GM19467 (cell line): ENCODE data around the gene HAUS3.
"Not testable (repeated sequence)": the region's sequence is repeated elsewhere in the genome, so short reads cannot be mapped to it uniquely, and the experiment has no call there.

Experiments used
- ATAC-seq: cut with Tn5 transposase; IDR thresholded peaks from one replicate; pipeline ENCODE4 v1.9.1; 2021; ENCODE audit warnings: mild to moderate bottlenecking, moderate library complexity; ENCODE audit not compliant: unreplicated experiment

Gene HAUS3

GRCh38 chr4:2276581-2277325 lies 34.8 kb upstream of the HAUS3 start:
- no peak for ATAC-seq

GRCh38 chr4:2275546-2276251 lies 33.8 kb upstream of the HAUS3 start:
- ATAC-seq, result no peak

- ATAC-seq, result not testable (repeated sequence)
Measured at GRCh38 chr4:2275044-2275397, 33.1 kb upstream of the HAUS3 start.

- no peak for ATAC-seq
Measured at GRCh38 chr4:2274320-2275043, 32.6 kb upstream of the HAUS3 start.

- no peak for ATAC-seq
Measured at GRCh38 chr4:2273657-2274319, 31.9 kb upstream of the HAUS3 start.

GRCh38 chr4:2273221-2273620 lies 31.3 kb upstream of the HAUS3 start:
- no peak for ATAC-seq

GRCh38 chr4:2272828-2273120 lies 30.9 kb upstream of the HAUS3 start:
- no peak for ATAC-seq

- ATAC-seq, result no peak
Measured at GRCh38 chr4:2272026-2272827, 30.3 kb upstream of the HAUS3 start.

GRCh38 chr4:2271279-2272025 lies 29.5 kb upstream of the HAUS3 start:
- ATAC-seq, result no peak

- ATAC-seq, result no peak
Measured at GRCh38 chr4:2270341-2271165, 28.6 kb upstream of the HAUS3 start.

GRCh38 chr4:2269618-2270163 lies 27.8 kb upstream of the HAUS3 start:
- ATAC-seq, result no peak

- no peak for ATAC-seq
Measured at GRCh38 chr4:2269206-2269531, 27.2 kb upstream of the HAUS3 start.

- no peak for ATAC-seq
Measured at GRCh38 chr4:2268357-2269205, 26.7 kb upstream of the HAUS3 start.

GRCh38 chr4:2267841-2268240 lies 25.9 kb upstream of the HAUS3 start:
- ATAC-seq, result no peak

- ATAC-seq, result no peak
Measured at GRCh38 chr4:2267320-2267811, 25.4 kb upstream of the HAUS3 start.

- no peak for ATAC-seq
Measured at GRCh38 chr4:2266821-2267220, 24.9 kb upstream of the HAUS3 start.

GRCh38 chr4:2266181-2266580 lies 24.3 kb upstream of the HAUS3 start:
- no peak for ATAC-seq
